Activated CD8-positive, alpha-beta memory T cell treated with anti-CD3 and anti-CD28 coated beads, Interleukin-2, amount 50 U/mL, for 1 hour (primary cell): ENCODE data around the gene MLF2.

Source experiments
- DNase-seq: peaks from one replicate; pipeline ENCODE4 v3.0.0-alpha.2; 2020; ENCODE audit errors: extremely low read depth

Gene MLF2

GRCh38 chr12:6752921-6753771 lies at the start of gene MLF2:
Gene MLF2, minus strand, starts transcription at chr12:6753141. Its CDS starts 807 bp downstream, at chr12:6752334.
- DNase-seq, result peak; percentile 92

GRCh38 chr12:6799147-6799546 lies 46.2 kb upstream of the MLF2 start:
- no peak for DNase-seq

- DNase-seq, result no peak
Observed at GRCh38 chr12:6796576-6796975, 43.6 kb upstream of the MLF2 start.

GRCh38 chr12:6795088-6795487 lies 42.1 kb upstream of the MLF2 start:
- no peak for DNase-seq

- no peak for DNase-seq
Observed at GRCh38 chr12:6792522-6793201, 39.7 kb upstream of the MLF2 start.

- DNase-seq, result no peak
Observed at GRCh38 chr12:6791931-6792520, 39.1 kb upstream of the MLF2 start.

GRCh38 chr12:6790496-6791150 lies 37.7 kb upstream of the MLF2 start:
- no peak for DNase-seq

GRCh38 chr12:6788972-6789924 lies 36.3 kb upstream of the MLF2 start, which contains the start of gene CD4:
Gene CD4, plus strand, starts transcription at chr12:6789528. Its CDS starts 10,611 bp downstream, at chr12:6800139.
- no peak for DNase-seq

- DNase-seq, result no peak
Observed at GRCh38 chr12:6787309-6787708, 34.4 kb upstream of the MLF2 start.

- DNase-seq, result no peak
Observed at GRCh38 chr12:6786416-6787094, 33.6 kb upstream of the MLF2 start.

- no peak for DNase-seq
Observed at GRCh38 chr12:6784761-6785160, 31.8 kb upstream of the MLF2 start.

GRCh38 chr12:6784296-6784695 lies 31.4 kb upstream of the MLF2 start:
- no peak for DNase-seq

- DNase-seq, result no peak
Observed at GRCh38 chr12:6783828-6784227, 30.9 kb upstream of the MLF2 start.

- no peak for DNase-seq
Observed at GRCh38 chr12:6782850-6783566, 30.1 kb upstream of the MLF2 start.

GRCh38 chr12:6782119-6782518 lies 29.2 kb upstream of the MLF2 start:
- DNase-seq, result no peak

GRCh38 chr12:6780573-6780972 lies 27.6 kb upstream of the MLF2 start:
- DNase-seq, result no peak

GRCh38 chr12:6779708-6780432 lies 26.9 kb upstream of the MLF2 start:
- no peak for DNase-seq

GRCh38 chr12:6778574-6779550 lies 25.9 kb upstream of the MLF2 start:
- DNase-seq, result peak; percentile 68
